HCT116 (cell line): ENCODE measurements around the gene IFI27L2. TPM values are rescaled to one million over a fixed set of nuclear protein-coding genes. Genes with fewer than 3 reads are reported as not detected.
A peak's percentile ranks its signal among the peaks of the same experiment; 100 is the strongest.

Source experiments
- ATAC-seq: fragments of 200-7000 bp; cut with Tn5 transposase; 2 replicates; pipeline ENCODE4 v1.9.1; 2020; ENCODE audit warnings: mild to moderate bottlenecking, moderate library complexity
- BruUV-seq: library from RNA; stranded (reverse); fragments of 400-500 nt; replicated peaks from 2 replicates; lab custom pipeline; 2021; lab: Mats Ljungman, UMichigan
- CTCF ChIA-PET: fragments of 300-600 bp; sonication (Branson Sonifier 250); formaldehyde crosslinking; loops from one replicate; lab custom pipeline; 2021; ENCODE audit warnings: antibody characterized with exemption; lab: Charles Lee
- POLR2A ChIA-PET: fragments of 300-600, 350-600 bp; sonication (Branson Sonifier 250); formaldehyde crosslinking; loops from one replicate; lab custom pipeline; 2021; ENCODE audit warnings: antibody characterized with exemption; lab: Charles Lee
- RAD21 ChIA-PET, 2 experiments: fragments of 300-600 bp; sonication (Branson Sonifier 250); formaldehyde crosslinking; loops; one replicate each; lab custom pipeline; 2023; ENCODE audit warnings: low total read pairs in 2 of 2; ENCODE audit not compliant: uncharacterized antibody in 2 of 2, unreplicated experiment in 2 of 2, low non-redundant PET in 1 of 2; lab: Charles Lee
- DNase-seq: peaks from one replicate; pipeline ENCODE4 v3.0.0-alpha.2; 2010; ENCODE audit warnings: low read depth, low spot score
- H2AFZ ChIP-seq: fragments of 200-600 bp; shearing (Covaris generic), sonication (generic); 2 replicates; pipeline ENCODE4 v1.6.1; 2017; ENCODE audit warnings: low read depth, mixed run types, mixed read lengths, antibody characterized with exemption, low read length; ENCODE audit not compliant: poor library complexity, severe bottlenecking
- H3K27ac ChIP-seq: 2 replicates; pipeline ENCODE4 v1.5.1; 2012; ENCODE audit warnings: low read depth, low read length
- H3K27me3 ChIP-seq: fragments of 200-600 bp; sonication (generic); 2 replicates; pipeline ENCODE4 v1.6.1; 2016; ENCODE audit warnings: mixed run types, low read length, mixed read lengths; ENCODE audit not compliant: insufficient read depth
- H3K36me3 ChIP-seq, 2 experiments: fragments of 200-500 bp in 1 of 2; fragments of 200-600 bp in 1 of 2; sonication (Bioruptor generic) in 1 of 2; sonication (generic) in 1 of 2; 2 replicates each; pipeline versions ENCODE4 v1.5.1 to v1.6.1; 2014 to 2016; ENCODE audit warnings: low read length in 2 of 2, inconsistent platforms in 1 of 2, mixed read lengths in 1 of 2, mixed run types in 1 of 2; ENCODE audit not compliant: insufficient read depth in 2 of 2, control insufficient read depth in 1 of 2
- H3K4me1 ChIP-seq, 2 experiments: fragments of 200-600 bp in 1 of 2; sonication (generic) in 1 of 2; 2 replicates each; pipeline versions ENCODE4 v1.5.1 to v1.6.1; 2012 to 2017; ENCODE audit warnings: low read length in 2 of 2, inconsistent platforms in 1 of 2, mild to moderate bottlenecking in 1 of 2, mixed read lengths in 1 of 2, mixed run types in 1 of 2, moderate library complexity in 1 of 2; ENCODE audit not compliant: insufficient read depth in 2 of 2, control insufficient read depth in 1 of 2
- H3K4me2 ChIP-seq: fragments of 200-600 bp; sonication (generic); 2 replicates; pipeline ENCODE4 v1.6.1; 2017; ENCODE audit warnings: mixed run types, low read length, mixed read lengths
- H3K4me3 ChIP-seq, 2 experiments: fragments of 200-600 bp in 1 of 2; sonication (generic) in 1 of 2; replicated peaks in 1 of 2; 2 replicates each; pipeline ENCODE4 v1.5.1; 2011 to 2016; ENCODE audit warnings: low read length in 2 of 2, control low read depth in 1 of 2, low read depth in 1 of 2, mild to moderate bottlenecking in 1 of 2, mixed read lengths in 1 of 2, mixed run types in 1 of 2
- H3K79me2 ChIP-seq: fragments of 200-600 bp; sonication (generic); 2 replicates; pipeline ENCODE4 v1.6.1; 2017; ENCODE audit warnings: mild to moderate bottlenecking, mixed run types, low read length, moderate library complexity, mixed read lengths; ENCODE audit not compliant: insufficient read depth
- H3K9ac ChIP-seq: fragments of 200-600 bp; sonication (generic); 2 replicates; pipeline ENCODE4 v1.6.1; 2016; ENCODE audit warnings: low read length, mixed read lengths
- H3K9me2 ChIP-seq: fragments of 200-600 bp; sonication (generic), shearing (Covaris generic); 2 replicates; pipeline ENCODE4 v1.6.1; 2017; ENCODE audit warnings: mixed run types, mild to moderate bottlenecking, moderate library complexity; ENCODE audit not compliant: insufficient read depth
- H3K9me3 ChIP-seq, 2 experiments: fragments of 200-500 bp in 1 of 2; fragments of 200-600 bp in 1 of 2; sonication (Bioruptor generic) in 1 of 2; sonication (generic) in 1 of 2; 2 replicates each; pipeline ENCODE4 v1.6.1; 2014 to 2017; ENCODE audit warnings: low read length in 2 of 2, mixed read lengths in 2 of 2, inconsistent platforms in 1 of 2, low read depth in 1 of 2, mild to moderate bottlenecking in 1 of 2, mixed run types in 1 of 2, moderate library complexity in 1 of 2; ENCODE audit not compliant: control insufficient read depth in 1 of 2, insufficient read depth in 1 of 2
- H4K20me1 ChIP-seq: fragments of 200-600 bp; sonication (generic), shearing (Covaris generic); 2 replicates; pipeline ENCODE4 v1.6.1; 2017; ENCODE audit warnings: mixed run types, mild to moderate bottlenecking, moderate library complexity; ENCODE audit not compliant: insufficient read depth
- ATF3 ChIP-seq: IDR thresholded peaks from 2 replicates; pipeline ENCODE4 v1.6.1; 2012
- CEBPB ChIP-seq: IDR thresholded peaks from 2 replicates; pipeline ENCODE4 v1.6.1; 2012; ENCODE audit warnings: low read depth
- CTCF ChIP-seq, 3 experiments: fragments of 200-600 bp in 1 of 3; sonication (generic) in 1 of 3; IDR thresholded peaks in 2 of 3; conservative IDR thresholded peaks in 1 of 3; 2 replicates each; pipeline ENCODE4 v1.5.1; 2012 to 2017; ENCODE audit warnings: low read depth in 2 of 3, low read length in 2 of 3, antibody characterized with exemption in 1 of 3, borderline replicate concordance in 1 of 3, control low read depth in 1 of 3, mild to moderate bottlenecking in 1 of 3, mixed read lengths in 1 of 3, mixed run types in 1 of 3, moderate library complexity in 1 of 3; ENCODE audit not compliant: insufficient read depth in 1 of 3
- EGR1 ChIP-seq: IDR thresholded peaks from 2 replicates; pipeline ENCODE4 v1.6.1; 2012; ENCODE audit warnings: low read depth
- ELF1 ChIP-seq: IDR thresholded peaks from 2 replicates; pipeline ENCODE4 v1.6.1; 2012; ENCODE audit warnings: low read depth, borderline replicate concordance
- JUND ChIP-seq: IDR thresholded peaks from 2 replicates; pipeline ENCODE4 v1.6.1; 2012
- MAX ChIP-seq: IDR thresholded peaks from 2 replicates; pipeline ENCODE4 v1.6.1; 2012
- POLR2A ChIP-seq: IDR thresholded peaks from 2 replicates; pipeline ENCODE4 v1.7.0; 2011; ENCODE audit warnings: borderline replicate concordance; ENCODE audit not compliant: insufficient read depth, insufficient read length; ENCODE audit errors: extremely low read depth
- POLR2AphosphoS5 ChIP-seq: IDR thresholded peaks from 2 replicates; pipeline ENCODE4 v1.6.1; 2011; ENCODE audit warnings: mild to moderate bottlenecking, low read depth, low read length, moderate library complexity
- RAD21 ChIP-seq: IDR thresholded peaks from 2 replicates; pipeline ENCODE4 v1.6.1; 2012; ENCODE audit warnings: low read depth, mild to moderate bottlenecking
- REST ChIP-seq: IDR thresholded peaks from 2 replicates; pipeline ENCODE4 v1.6.1; 2012; ENCODE audit warnings: low read depth
- SIN3A ChIP-seq: IDR thresholded peaks from 2 replicates; pipeline ENCODE4 v1.6.1; 2012; ENCODE audit warnings: low read depth
- SP1 ChIP-seq: IDR thresholded peaks from 2 replicates; pipeline ENCODE4 v1.6.1; 2012; ENCODE audit warnings: low read depth
- SRF ChIP-seq: IDR thresholded peaks from 2 replicates; pipeline ENCODE4 v1.6.1; 2012; ENCODE audit warnings: low read depth
- TCF7L2 ChIP-seq: IDR thresholded peaks from 2 replicates; pipeline ENCODE4 v1.7.0; 2011; ENCODE audit warnings: borderline replicate concordance, inconsistent platforms; ENCODE audit not compliant: insufficient read depth, insufficient read length; ENCODE audit errors: extremely low read depth
- YY1 ChIP-seq: IDR thresholded peaks from 2 replicates; pipeline ENCODE4 v1.6.1; 2011; ENCODE audit warnings: low read length, low read depth, moderate library complexity, mild to moderate bottlenecking; ENCODE audit not compliant: insufficient replicate concordance; ENCODE audit errors: extremely low read depth
- ZFX ChIP-seq: fragments of 450-650 bp; IDR thresholded peaks from 2 replicates; pipeline ENCODE4 v1.6.1; 2017
- ZNF274 ChIP-seq: fragments of 200-500 bp; sonication (Bioruptor generic); IDR thresholded peaks from 2 replicates; pipeline ENCODE4 v1.6.1; 2014; ENCODE audit warnings: mild to moderate bottlenecking, low read depth, low read length, inconsistent platforms
- intact Hi-C: fragments of 100-400 bp; cut with micrococcal nuclease; formaldehyde crosslinking; loops from 2 replicates; pipeline ENCODE4 v1.10.0; 2022
- total RNA-seq: library from RNA; stranded (reverse); gene quantifications from one replicate; pipeline ENCODE4 v1.2.1, GENCODE V29; 2021; ENCODE audit not compliant: unreplicated experiment

The IFI27L2 gene
- total RNA-seq, 1 experiment from 2014 or later, result 42.9 TPM

- Histone ChIP-seq H3K9ac (no peak overlapping the region), H3K27me3 (no peaks in the 10 kb centered on the region), H2AFZ (peak overlapping the region; percentile 79), H4K20me1 (no peaks in the 10 kb centered on the region), H3K4me2 (no peak overlapping the region), H3K9me3 (no peaks in the 10 kb centered on the region), H3K4me3 (no peak overlapping the region), H3K4me1 (peaks cover 3 to 10% of the 10 kb centered on the region in 2 experiments; a peak in 3 of 4 replicates), H3K27ac (no peak overlapping the region), H3K36me3 (no peaks in the 10 kb centered on the region), H3K79me2 (no peaks in the 10 kb centered on the region), H3K9me2 (no peaks in the 10 kb centered on the region)
- ChIA-PET RAD21 (interaction anchor here (1.1 to 1.3 kb wide), 2 partner anchors 11 to 203 kb away, joined by 3 to 5 read pairs; no protein-coding TSS in a partner anchor), POLR2A (no interaction called here), CTCF (interaction anchor here (0.7 to 5.9 kb wide), 6 partner anchors 11 to 207 kb away, joined by 3 to 37 read pairs (median 5); no protein-coding TSS in a partner anchor)
- no TSS peak for BruUV-seq
- DNase-seq, result peak; percentile 29
- intact Hi-C loops, result no loop called here
- peak; percentile 92 for ATAC-seq
- TF ChIP-seq POLR2A (no peak), EGR1 (no peak), SRF (no peak), RAD21 (peak; percentile 64), ELF1 (no peak), ZNF274 (no peak), TCF7L2 (no peak), MAX (no peak), POLR2AphosphoS5 (no peak), JUND (no peak), SP1 (no peak), SIN3A (no peak), CEBPB (no peak), ZFX (no peak), CTCF (IDR thresholded peaks at IDR 0.05 in 2 of 3, conservative IDR thresholded peaks at IDR 0.05 in 1 of 3; ENCODE audit: borderline replicate concordance in 1 of 3, insufficient read depth in 1 of 3, low read depth in 2 of 3, low read length in 2 of 3) (peak; percentile 44 to 76 (median 67); a peak in 5 of 6 replicates), YY1 (no peak), ATF3 (no peak), REST (no peak)
Observed at GRCh38 chr14:94143239-94143638, 13.8 kb upstream of the IFI27L2 start.
